GM21723 (cell line): Measurements from ENCODE around the gene SLC6A9.
A peak's percentile ranks its signal among the peaks of the same experiment; 100 is the strongest.

ENCODE experiments used
- ATAC-seq: cut with Tn5 transposase; IDR thresholded peaks from one replicate; pipeline ENCODE4 v1.9.1; 2021; ENCODE audit warnings: mild to moderate bottlenecking, moderate library complexity; ENCODE audit not compliant: unreplicated experiment

The SLC6A9 gene

GRCh38 chr1:44008259-44008658 is 23.0 kb downstream of the SLC6A9 start:
- no peak for ATAC-seq

GRCh38 chr1:44002606-44003157 is 28.6 kb downstream of the SLC6A9 start:
- no peak for ATAC-seq

GRCh38 chr1:44002165-44002564 is 29.1 kb downstream of the SLC6A9 start:
- no peak for ATAC-seq

- ATAC-seq: no peak
Measured at GRCh38 chr1:44000122-44000665, 31.1 kb downstream of the SLC6A9 start.

- no peak for ATAC-seq
Measured at GRCh38 chr1:43999455-43999854, 31.8 kb downstream of the SLC6A9 start.

- ATAC-seq: no peak
Measured at GRCh38 chr1:43998000-43998378, 33.3 kb downstream of the SLC6A9 start.

- ATAC-seq: no peak
Measured at GRCh38 chr1:43997295-43997999, 33.8 kb downstream of the SLC6A9 start.

GRCh38 chr1:43996733-43997115 is 34.5 kb downstream of the SLC6A9 start:
- ATAC-seq: no peak

GRCh38 chr1:43995984-43996732 is 35.1 kb downstream of the SLC6A9 start:
- ATAC-seq: no peak

- no peak for ATAC-seq
Measured at GRCh38 chr1:43994794-43995790, 36.2 kb downstream of the SLC6A9 start.

GRCh38 chr1:43994071-43994470 is 37.2 kb downstream of the SLC6A9 start:
- ATAC-seq: no peak

GRCh38 chr1:43993206-43993914 is 37.9 kb downstream of the SLC6A9 start:
- ATAC-seq: no peak

- no peak for ATAC-seq
Measured at GRCh38 chr1:43992232-43992995, 38.8 kb downstream of the SLC6A9 start.

GRCh38 chr1:43991476-43992231 is 39.6 kb downstream of the SLC6A9 start, which contains the start of gene CCDC24:
Gene CCDC24, plus strand, starts transcription at chr1:43991599. Its CDS starts 280 bp downstream, at chr1:43991879.
- peak; percentile 73 for ATAC-seq

- no peak for ATAC-seq
Measured at GRCh38 chr1:43991200-43991475, 40.1 kb downstream of the SLC6A9 start.

- no peak for ATAC-seq
Measured at GRCh38 chr1:43990271-43991199, 40.7 kb downstream of the SLC6A9 start.

- ATAC-seq: no peak
Measured at GRCh38 chr1:43987159-43987902, 43.9 kb downstream of the SLC6A9 start.
